Activated naive CD8-positive, alpha-beta T cell treated with anti-CD3 and anti-CD28 coated beads, Interleukin-2, amount 50 U/mL, for 16 hours (primary cell): Measurements from ENCODE around the gene FANCD2.
A peak's percentile ranks its signal among the peaks of the same experiment; 100 is the strongest.
"Not testable (repeated sequence)": the region's sequence is repeated elsewhere in the genome, so short reads cannot be mapped to it uniquely, and the experiment has no call there.

Experiments used
- DNase-seq: peaks from one replicate; pipeline ENCODE4 v3.0.0-alpha.2; 2020; ENCODE audit warnings: low read depth, low spot score

FANCD2 gene

DNA sequence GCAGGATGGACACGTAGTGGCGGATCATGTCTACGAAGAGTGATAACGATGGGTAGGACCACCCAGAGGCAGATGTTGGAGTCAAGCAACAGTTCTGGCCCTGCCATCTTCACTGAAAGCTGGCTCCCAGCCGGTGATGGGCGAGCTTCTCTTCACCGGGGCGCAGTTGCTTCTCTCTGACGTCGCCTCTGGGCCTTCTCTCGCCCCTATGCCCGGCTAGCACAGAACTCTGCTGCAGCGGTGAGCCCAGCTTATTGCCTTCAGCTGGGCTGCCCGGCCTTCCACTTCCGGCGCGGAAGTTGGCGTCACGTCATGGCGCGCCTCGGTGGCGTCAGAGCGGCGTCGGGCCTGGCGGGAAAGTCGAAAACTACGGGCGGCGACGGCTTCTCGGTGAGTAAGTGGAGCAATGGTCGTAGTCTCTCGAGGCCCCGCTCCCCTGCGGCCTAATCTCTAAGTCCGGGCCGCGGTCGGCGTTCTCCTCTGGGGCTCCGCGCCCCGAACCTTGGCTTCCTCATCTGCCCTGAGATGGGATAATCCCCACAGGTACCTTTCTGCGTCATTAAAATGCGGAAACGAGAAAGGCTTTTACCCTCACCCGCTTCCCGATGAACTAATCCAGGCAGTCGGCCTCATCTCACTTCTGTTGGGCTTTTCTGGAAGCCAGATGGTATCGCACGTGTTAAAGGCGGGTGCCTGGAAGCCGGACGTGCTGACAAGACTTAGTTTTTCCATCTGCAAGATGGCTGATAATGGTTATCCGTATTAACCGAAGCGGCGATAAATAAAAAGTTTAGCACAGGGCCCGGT is at the start of gene FANCD2:
Gene FANCD2, plus strand, starts transcription at position 354 of the 807 bp plus-strand sequence. CDS start 2,221 bp downstream, outside the sequence.
- DNase-seq: peak; percentile 78

DNA sequence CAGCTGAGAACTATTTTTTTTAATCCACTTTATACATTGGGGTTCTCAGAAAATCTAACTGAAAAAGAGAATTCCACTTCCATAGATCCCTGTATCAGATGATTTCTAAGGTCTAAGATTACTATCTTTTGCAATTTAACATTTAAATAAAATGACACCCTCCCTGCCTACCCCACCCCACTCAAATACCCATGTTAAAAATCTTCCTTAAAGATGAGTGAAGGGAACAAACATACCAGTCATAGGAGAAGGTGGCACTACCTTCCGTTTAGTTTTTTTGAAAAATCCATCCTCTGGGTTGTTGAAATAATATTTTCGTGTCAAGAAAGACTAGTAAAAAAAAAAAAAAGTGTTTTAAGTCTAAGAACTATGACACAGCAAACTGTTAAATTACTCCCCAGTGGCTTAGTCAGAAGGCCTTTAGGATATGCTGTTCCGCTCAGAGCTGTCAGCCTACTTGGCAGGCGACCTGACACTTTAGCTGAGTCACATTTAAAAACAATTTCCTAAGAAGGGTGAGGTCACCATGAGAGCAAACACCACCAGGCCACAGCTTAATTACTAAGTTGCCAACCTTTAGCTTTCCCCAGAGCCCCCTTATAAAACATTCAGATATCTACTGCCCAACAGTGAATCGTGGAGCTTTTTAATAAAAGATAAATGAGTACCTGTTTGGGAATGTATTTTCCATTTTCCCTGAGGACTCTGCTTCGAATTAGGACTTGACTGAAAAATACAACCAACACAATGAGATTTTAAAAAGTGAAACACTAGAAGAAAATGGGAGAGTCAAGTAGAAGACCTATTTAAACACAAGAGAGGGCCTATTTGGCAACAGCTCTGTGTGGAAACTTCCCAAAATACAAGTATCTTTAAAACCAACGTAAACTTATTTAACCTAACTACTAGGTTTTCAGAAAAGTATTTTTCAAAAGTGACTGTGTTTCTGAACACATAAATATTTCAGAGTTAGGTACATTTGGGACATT is 49.2 kb upstream of the FANCD2 start:
- no peak for DNase-seq

DNA sequence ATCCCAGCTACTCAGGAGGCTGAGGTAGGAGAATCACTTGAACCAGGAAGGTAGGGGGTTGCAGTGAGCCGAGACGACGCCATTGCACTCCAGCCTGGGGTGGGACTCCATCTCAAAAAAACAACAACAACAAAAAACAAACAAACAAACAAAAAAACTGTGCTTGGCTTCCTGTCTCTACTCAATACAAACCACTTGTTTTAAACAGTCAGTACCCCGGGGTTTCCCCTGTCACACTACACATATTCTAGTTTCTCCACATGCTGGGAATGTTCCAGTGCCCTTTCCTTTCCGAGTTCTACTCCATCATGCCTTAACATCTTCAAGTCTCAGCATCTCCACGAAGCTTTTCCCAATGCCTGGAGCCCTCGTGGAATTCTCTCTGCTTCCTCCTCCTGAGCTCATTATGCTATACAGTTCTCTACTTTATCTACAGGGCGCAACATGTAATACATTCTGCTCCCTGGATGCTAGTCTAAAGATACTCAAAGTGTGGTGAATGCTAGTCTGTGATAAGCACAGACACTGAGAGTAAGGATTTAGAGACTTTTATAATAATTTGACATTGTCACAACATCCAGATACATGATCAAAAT is 47.4 kb upstream of the FANCD2 start:
- no peak for DNase-seq

DNA sequence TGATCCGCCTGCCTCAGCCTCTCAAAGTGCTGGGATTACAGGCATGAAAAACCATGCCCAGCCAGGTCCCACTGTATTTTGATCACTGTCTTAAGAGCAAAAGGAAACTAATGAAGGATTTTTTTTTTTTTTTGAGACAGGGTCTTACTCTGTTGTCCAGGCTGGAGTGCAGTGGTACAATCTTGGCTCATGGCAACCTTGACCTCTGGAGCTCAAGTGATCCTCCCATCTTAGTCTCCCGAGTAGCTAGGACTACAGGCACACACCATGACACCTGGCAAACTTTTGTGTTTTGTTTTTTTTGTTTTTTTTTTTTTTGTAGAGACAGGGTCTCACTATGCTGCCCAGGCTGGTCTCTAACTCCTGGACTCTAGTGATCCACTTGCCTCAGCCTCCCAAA is 46.0 kb upstream of the FANCD2 start:
- DNase-seq: no peak

DNA sequence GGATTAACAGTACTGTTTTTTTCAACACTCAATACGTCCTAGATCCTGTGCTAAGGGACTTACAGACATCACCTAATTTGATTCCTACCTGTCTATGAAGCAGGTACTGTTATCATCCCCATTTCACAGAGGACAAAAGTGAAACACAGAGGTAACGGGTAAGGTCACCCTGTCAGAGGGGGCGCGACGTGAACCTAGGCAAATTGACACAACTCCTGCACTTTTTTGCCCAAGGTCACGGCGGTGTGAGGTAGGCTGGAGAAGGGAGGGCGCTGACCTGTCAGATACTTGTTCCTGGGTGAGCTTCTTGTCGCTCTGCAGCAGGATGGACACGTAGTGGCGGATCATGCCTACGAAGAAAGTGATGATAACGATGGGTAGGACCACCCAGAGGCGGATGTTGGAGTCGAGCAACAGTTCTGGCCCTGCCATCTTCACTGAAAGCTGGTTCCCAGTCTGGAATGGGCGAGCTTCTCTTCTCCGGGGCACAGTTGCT is 40.0 kb upstream of the FANCD2 start:
- no peak for DNase-seq

DNA sequence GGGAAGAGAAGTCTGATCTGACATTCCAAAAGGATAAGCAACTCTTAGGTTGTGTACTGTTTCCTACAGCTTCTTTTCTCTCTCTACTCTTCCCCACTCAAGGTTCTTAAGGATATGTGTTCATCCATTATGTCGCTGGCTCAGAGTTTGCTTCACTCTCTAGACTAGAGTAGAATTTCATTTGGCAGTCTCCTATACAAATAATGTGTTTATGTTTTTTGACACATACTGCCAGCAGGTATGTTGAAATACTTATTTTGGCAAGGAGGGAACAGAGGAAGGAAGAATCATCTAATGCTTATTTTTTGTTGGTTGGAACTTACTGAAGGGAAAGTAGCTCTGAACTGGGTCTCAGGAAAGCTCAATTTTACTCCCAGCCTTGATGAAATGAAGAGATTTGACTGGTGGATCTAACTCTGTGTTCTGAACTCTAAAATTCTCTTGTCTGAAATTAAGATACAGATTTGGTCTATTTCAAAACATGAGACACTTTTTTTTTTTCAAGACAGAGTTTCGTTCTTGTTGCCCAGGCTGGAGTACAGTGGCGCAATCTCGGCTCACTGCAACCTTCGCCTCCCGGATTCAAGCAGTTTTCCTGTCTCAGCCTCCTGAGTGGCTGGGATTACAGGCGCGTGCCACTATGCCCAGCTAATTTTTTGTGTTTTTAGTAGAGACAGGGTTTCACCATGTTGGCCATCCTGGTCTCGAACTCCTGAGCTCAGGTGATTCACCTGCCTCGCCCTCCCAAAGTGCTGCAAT is 32.0 kb upstream of the FANCD2 start:
- DNase-seq: no peak

DNA sequence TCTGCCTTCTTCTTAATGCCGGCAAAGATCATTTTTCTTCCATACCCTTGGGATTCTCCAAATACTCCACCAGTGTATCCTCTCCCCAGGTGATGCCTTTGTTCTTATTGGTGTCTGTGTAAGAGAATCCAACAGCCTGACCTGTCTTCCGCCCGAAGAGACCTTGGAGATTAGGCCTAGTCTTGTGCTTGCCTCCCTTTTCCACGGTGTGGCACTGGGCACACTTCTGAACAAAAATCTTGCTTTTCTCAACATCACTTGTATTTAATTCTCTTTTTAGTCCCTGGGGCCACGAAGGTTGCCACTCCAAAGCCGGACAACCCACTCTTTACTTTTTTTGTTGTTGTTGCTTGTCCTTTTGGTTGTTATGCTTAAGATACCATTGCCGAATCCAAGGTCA is 25.6 kb upstream of the FANCD2 start:
- DNase-seq: no peak

DNA sequence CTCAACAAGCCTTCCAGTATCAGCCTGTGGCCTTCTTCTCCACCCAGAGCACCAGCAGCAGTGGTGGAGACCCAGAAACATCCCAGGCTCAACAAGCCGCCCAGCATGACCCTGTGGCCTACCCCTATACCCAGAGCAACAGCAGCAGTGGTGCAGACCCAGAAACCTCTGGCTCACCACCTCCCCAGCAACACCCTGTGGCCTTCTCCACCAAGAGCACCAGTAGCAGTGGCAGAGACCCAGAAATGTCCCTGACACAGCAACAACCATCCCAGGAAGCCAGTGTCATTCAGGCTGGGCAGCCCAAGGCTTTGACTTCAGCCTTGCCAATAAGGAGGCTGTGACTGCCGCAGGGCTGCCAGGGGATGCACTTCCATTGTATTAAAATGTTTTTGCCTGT is 23.3 kb upstream of the FANCD2 start:
- no peak for DNase-seq

DNA sequence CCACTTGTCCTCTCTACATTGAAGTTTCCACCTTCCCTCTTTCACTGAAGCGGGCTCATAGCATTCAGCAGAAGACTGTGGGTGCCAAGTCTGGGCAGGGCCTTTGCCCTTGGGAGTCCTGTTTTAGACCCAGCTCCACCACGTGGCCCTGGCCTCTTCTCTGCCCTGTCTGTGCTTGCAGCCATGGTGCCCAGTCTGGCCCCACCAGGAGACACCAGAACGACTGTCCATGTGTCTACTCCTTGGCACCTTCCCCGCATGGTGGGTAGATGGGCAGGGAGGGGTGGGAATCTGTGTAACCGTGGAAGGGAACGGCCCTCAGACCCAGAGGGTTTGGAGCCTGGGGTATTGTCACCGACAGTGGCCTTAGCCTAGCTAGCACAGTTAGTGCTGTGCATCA is 21.7 kb upstream of the FANCD2 start:
- DNase-seq: no peak

DNA sequence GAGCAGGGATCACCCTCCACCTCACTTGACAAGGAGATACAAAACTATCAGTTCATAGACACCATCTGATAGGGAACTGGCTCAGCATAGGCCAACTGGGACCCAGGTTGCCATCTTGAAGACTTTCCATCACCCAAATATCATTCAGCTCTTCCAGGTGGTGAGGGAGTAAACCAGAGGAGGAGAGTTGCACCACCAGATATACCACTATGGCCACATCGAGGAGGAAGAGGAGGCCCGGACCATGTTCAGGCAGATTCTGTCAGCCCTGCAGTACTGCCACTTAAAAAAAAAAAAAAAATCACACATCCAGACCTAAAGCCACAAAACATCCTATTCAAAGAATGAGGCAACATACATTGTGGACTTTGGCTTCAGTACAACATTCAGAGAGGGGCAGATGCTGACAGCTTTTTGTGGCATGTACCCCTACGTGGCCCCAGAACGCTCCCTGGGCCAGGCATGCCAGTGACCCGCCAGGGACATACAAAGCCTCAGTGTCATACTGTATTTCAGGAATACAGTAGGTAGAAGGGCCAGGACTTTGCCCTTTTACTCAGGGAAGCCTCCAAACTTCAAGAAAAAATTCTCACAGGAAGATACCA is 21.2 kb upstream of the FANCD2 start:
- no peak for DNase-seq

DNA sequence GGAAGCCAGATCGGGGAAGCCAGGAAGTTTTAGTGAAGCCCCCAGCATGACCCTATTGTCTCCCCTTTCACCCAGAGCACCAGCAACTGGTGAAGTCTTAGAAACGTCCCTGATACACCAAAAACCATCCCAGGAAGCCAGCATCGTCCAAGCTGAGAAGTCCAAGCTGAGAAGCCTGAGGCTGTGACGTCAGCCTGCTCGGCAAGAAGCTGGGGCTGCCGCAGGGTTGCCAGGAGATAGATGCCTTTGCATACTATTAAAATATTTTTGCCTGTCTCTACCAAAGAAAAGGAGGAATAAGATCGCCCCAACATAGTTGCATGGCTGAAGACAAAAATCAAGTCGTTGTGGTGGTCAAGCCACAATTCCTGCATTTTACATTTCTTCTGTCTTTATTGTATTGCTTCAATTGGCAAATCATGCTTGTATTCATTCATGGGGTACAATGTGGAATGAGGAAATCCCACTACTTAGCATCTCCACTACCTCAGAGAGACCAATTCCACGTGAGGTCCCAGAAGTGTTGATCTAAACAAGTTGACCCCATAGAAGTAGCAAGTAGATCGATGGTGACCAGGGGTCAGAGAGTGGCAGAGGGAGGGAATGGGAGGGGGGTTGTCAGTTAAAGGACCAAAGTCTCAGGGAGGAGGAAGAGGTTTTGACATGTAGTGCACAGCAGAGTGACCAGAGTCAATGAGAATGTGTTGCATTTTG is 20.0 kb upstream of the FANCD2 start:
- DNase-seq: no peak

DNA sequence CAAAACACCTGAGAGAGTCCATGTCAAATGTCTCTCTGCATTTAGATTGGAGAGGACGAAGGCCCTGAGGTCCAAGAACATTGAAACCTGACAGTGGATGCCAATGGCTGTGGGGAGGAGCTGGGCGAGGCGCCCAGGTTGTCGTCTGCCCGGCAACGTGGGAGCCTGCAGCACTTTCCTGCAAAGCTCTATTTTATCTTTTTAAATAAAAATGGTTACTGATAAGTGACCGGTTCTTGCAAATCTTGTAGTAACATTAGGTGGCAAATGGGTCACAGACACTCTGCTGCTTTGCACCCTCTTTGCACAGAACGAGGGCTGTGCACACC is 19.5 kb upstream of the FANCD2 start:
- DNase-seq: no peak

DNA sequence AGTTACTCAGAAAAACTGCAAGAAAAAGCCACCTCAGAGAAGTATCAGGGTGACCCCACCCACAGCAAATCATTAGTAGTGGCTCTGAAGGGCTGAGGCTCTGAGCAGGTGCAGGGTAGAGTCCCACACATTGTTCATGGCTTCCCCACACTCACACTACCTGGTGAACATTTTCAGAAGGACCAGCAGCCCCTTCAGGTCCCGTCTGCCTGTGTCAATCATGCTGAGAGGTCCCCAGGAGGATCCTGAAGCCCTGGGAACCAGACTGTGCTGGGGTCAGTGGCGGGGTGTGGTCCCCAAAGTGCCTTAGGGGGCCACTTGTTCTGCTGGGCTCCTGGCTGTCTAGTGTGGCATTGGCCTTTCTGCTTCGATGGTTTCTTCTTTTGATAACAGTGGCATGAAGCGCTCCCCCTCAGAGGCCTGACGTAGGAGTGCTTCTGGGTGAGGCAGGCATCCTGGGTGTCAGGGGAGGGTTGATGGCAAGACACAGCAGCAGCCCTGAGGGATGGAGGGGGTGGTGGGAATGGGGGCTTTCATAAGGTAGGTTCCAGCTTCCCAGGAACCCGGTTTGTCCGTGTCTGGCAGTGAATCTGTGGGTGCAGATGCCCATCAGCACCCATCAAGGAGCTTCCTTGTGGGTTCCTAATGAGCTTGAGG is 19.0 kb upstream of the FANCD2 start:
- DNase-seq: no peak

DNA sequence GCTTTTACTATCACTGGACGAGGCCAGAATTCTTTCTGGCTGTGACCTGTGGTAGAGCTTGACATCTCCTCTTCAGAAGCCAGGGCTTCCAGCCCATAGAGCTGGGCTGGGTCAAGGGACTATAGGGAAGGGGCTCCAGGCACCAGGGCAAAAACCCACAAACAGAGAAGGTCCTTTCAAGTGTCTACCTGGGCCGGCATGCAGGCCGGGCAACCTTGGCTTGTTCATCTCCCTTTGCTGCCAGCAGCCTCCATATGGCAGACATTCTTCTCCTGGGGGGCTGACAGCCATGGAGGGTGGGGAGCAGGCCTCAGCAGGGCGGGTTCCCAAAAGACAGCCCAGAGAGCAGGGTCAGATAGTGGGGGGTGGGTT is 18.0 kb upstream of the FANCD2 start:
- DNase-seq: not testable (repeated sequence)

DNA sequence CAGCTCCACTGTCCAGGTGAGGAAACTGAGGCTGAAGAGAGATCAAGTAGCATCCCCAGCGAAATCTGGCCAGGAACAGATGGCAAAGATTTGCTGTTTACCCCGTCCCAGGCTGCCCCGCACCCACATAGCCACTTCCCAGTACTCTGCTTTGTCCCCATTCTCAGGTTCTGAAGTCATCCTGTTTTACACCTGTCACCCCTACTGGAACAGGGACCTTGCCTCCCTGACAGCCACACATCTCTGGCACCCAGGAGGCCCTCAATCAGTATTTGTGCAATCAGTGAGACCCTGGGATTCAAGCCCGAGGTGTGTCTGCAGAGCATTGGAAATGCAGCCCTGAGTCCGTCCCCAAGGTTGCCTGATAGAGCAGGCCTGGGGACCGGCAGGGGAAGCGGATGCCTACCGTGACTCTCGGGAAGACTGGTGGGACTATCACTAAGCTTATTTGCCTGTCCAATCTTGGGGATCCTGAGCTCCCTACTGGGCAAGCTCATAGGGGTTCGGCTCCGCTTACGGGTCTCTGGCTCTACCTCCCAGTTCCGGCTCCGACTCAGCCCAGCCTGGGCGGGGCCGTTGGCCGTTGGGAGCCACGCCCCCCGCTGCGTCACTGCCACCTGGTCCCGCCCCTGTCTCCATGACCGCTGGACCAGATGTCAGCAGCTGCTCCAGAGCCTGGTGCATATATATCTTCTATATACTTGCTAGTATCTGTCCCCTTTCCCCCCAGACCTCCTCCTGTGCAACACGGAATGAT is 17.5 kb upstream of the FANCD2 start:
- DNase-seq: peak; percentile 61

DNA sequence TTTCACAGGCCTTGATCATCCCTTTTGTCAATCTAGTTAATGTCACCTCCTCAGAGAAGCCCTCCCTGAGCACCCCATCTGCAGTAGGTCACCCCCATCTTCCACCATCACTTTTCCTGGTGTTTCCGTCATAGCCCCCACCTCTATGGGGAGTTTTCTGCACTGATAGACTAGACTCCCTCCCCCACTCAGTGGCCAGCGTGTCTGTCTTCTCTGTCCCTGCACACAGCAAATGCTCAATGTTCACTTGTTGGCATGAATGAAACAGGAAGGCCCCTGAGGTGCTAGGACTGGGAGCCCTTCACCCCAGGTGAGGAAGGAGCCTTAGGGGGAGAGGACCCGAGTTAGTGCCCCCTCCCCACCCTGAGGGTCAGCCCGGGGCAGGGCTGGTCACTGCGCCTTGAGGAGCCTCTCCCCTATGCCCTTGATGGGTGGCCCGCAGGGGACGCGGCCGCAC is 15.8 kb upstream of the FANCD2 start:
- DNase-seq: no peak

DNA sequence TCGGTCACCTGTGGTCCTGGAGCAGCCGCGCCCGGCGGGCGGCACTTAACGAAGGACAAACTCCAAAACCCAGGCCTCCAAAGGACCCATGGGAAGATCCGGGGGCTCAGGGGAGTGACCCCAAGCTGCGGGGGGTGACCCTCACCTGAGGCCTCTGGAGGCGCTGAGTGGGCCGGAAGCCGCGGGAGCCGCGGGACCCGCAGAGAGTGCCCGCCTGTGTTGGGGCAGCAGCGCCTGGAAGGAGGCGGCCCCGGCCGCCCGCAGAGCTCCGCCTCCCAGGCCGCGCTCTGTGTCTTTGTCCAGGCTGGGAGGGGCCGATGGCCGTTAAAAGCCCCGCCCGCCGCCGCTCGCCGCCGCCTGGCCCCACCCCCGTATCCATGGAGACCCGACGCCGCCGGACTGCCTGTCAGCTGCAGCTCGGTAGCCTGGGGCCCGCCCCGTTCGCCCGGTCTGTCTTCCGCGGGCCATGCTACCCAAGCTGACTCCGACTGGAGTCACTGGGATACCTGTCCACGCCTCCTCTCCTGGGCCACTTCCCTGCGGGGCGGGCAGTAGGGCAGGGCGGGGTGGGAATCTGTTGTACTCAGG is 15.3 kb upstream of the FANCD2 start:
- peak; percentile 36 for DNase-seq

DNA sequence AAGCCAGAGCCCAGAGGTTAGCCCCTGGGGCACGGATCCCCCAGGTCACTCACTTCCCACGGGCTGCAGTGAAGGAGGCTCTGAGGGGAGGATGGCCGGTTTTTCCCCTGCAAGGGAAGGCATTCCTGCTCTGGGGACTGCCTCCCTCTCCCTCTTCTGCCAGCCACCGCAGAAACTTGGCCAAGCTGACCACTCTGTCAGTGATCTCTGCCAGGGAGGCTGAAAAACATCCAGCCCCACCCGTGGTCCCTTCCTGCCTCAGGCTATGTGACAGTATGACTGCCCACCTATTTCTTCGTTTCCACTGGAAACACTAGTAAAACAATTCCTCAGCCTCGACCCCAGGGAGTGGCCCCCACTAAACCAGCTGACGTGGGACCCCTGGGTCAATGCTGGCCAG is 14.6 kb upstream of the FANCD2 start:
- no peak for DNase-seq

DNA sequence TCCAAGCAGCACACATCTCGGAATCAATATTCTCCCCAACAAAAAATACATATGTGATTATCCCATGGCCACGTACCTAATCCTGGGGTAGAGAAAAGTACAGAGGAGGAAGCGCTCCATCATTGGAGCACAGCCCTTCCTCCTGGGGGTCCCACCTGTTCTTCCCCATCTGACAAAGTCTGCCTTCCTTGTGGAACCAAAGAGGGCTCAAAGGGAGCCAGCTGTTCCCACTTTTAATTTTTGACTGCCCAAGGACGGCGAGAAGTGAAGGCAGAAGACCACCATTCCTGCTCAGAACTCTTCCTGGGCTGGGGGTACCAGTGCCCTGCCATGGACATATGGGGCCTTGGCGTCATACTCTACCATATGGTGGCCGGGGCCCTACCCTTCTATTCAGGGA is 14.1 kb upstream of the FANCD2 start:
- DNase-seq: no peak
